PC-3 (cell line): Measurements from ENCODE around the gene COL6A1. TPM values are rescaled to one million over a fixed set of nuclear protein-coding genes. Genes with fewer than 3 reads are reported as not detected.

Source experiments
- ATAC-seq: fragments of 200-7000 bp; cut with Tn5 transposase; 2 replicates; pipeline ENCODE4 v1.9.1; 2020; ENCODE audit warnings: mild to moderate bottlenecking, moderate library complexity
- BruUV-seq: library from RNA; stranded (reverse); fragments of 400-500 nt; replicated peaks from 2 replicates; lab custom pipeline; 2021; lab: Mats Ljungman, UMichigan
- CTCF ChIA-PET: fragments of 300-600 bp; sonication (Branson Sonifier 250); formaldehyde crosslinking; loops from one replicate; lab custom pipeline; 2022; ENCODE audit warnings: antibody characterized with exemption; lab: Charles Lee
- POLR2A ChIA-PET: fragments of 300-600 bp; sonication (Branson Sonifier 250); formaldehyde crosslinking; loops from one replicate; lab custom pipeline; 2022; ENCODE audit warnings: antibody characterized with exemption; ENCODE audit not compliant: unreplicated experiment; lab: Charles Lee
- DNase-seq: peaks from one replicate; pipeline ENCODE4 v3.0.0-alpha.2; 2015
- H2AFZ ChIP-seq: fragments of 300-600 bp; sonication (generic); 2 replicates; pipeline ENCODE4 v1.6.0; 2016; ENCODE audit warnings: antibody characterized with exemption, low read length
- H3F3A ChIP-seq: fragments of 300-600 bp; sonication (generic); one replicate; pipeline ENCODE4 v1.6.0; 2017; ENCODE audit warnings: antibody characterized with exemption, low read length, control low read depth, mild to moderate bottlenecking; ENCODE audit not compliant: unreplicated experiment
- H3K27ac ChIP-seq: fragments of 300-600 bp; sonication (generic); 2 replicates; pipeline ENCODE4 v1.5.1; 2016; ENCODE audit warnings: mild to moderate bottlenecking, low read length
- H3K27me3 ChIP-seq: fragments of 300-600 bp; sonication (generic); 2 replicates; pipeline ENCODE4 v1.6.1; 2016; ENCODE audit warnings: low read length, mixed read lengths
- H3K36me3 ChIP-seq: fragments of 300-600 bp; sonication (generic); 2 replicates; pipeline ENCODE4 v1.6.1; 2016; ENCODE audit warnings: low read depth, mixed run types, low read length, mixed read lengths
- H3K4me1 ChIP-seq: fragments of 300-600 bp; sonication (generic); 2 replicates; pipeline ENCODE4 v1.5.1; 2016; ENCODE audit warnings: low read length; ENCODE audit not compliant: insufficient read depth
- H3K4me2 ChIP-seq: fragments of 300-600 bp; sonication (generic); 2 replicates; pipeline ENCODE4 v1.6.0; 2016; ENCODE audit warnings: low read length
- H3K4me3 ChIP-seq: fragments of 300-600 bp; sonication (generic); 2 replicates; pipeline ENCODE4 v1.5.1; 2016; ENCODE audit warnings: mild to moderate bottlenecking, low read length, mixed read lengths
- H3K79me2 ChIP-seq: fragments of 300-600 bp; sonication (generic); 2 replicates; pipeline ENCODE4 v1.6.1; 2017; ENCODE audit warnings: low read length, mixed read lengths
- H3K9ac ChIP-seq: fragments of 300-600 bp; sonication (generic); 2 replicates; pipeline ENCODE4 v1.6.0; 2016; ENCODE audit warnings: mild to moderate bottlenecking, low read length
- H3K9me2 ChIP-seq: fragments of 300-600 bp; sonication (generic); replicated peaks from 2 replicates; pipeline ENCODE4 v1.6.1; 2016; ENCODE audit warnings: mixed run types, low read length, mixed read lengths
- H3K9me3 ChIP-seq: fragments of 300-600 bp; sonication (generic); 2 replicates; pipeline ENCODE4 v1.6.1; 2016; ENCODE audit warnings: low read length, mixed read lengths
- H4K20me1 ChIP-seq: fragments of 300-600 bp; sonication (generic); 2 replicates; pipeline ENCODE4 v1.6.1; 2016; ENCODE audit warnings: low read length, mixed read lengths
- CTCF ChIP-seq: fragments of 300-600 bp; sonication (generic); conservative IDR thresholded peaks from 2 replicates; pipeline ENCODE4 v1.5.1; 2017; ENCODE audit warnings: antibody characterized with exemption, low read depth, mild to moderate bottlenecking, low read length
- EZH2 ChIP-seq: fragments of 300-600 bp; sonication (generic); IDR thresholded peaks from one replicate; pipeline ENCODE4 v1.6.1; 2017; ENCODE audit warnings: antibody characterized with exemption, mild to moderate bottlenecking, low read length; ENCODE audit not compliant: unreplicated experiment
- EZH2phosphoT487 ChIP-seq: fragments of 300-600 bp; sonication (generic); IDR thresholded peaks from 2 replicates; pipeline ENCODE4 v1.6.1; 2018; ENCODE audit warnings: mild to moderate bottlenecking, antibody characterized with exemption, low read length, borderline replicate concordance
- intact Hi-C: fragments of 100-400 bp; cut with micrococcal nuclease; formaldehyde crosslinking; loops from 2 replicates; pipeline ENCODE4 v1.9.0; 2023
- total RNA-seq: library from RNA; depleted of rRNA; stranded (reverse); fragments of >200 nt; gene quantifications from 2 replicates; pipeline ENCODE4 v1.2.3, GENCODE V29; 2014

Gene COL6A1
- total RNA-seq, 1 experiment from 2014 or later, result 487 TPM

GRCh38 chr21:45980271-45980670 lies 1.3 kb upstream of the COL6A1 start:
- intact Hi-C loops, result loop anchor here (5.0 kb wide), 1 partner anchor 72 kb away; no protein-coding TSS in a partner anchor
- Histone ChIP-seq H3K4me1 (peaks cover 46% of the 10 kb centered on the region), H3K9ac (peak overlapping the region; percentile 86; the same call in 1 of the 2 replicates), H3K9me2 (no peaks in the 10 kb centered on the region), H3K36me3 (peaks cover 12% of the 10 kb centered on the region), H3K27ac (peak overlapping the region; percentile 84), H3K9me3 (no peaks in the 10 kb centered on the region), H3K4me3 (no peak overlapping the region; the same call in 1 of the 2 replicates), H4K20me1 (peaks cover 22% of the 10 kb centered on the region), H3K4me2 (peak overlapping the region; percentile 92; the same call in 1 of the 2 replicates), H3K79me2 (peaks cover 47% of the 10 kb centered on the region), H2AFZ (no peak overlapping the region), H3F3A (peaks cover 4% of the 10 kb centered on the region), H3K27me3 (no peaks in the 10 kb centered on the region)
- ChIA-PET POLR2A (no interaction called here), CTCF (no interaction called here)
- ATAC-seq (no peak), DNase-seq (no peak)
- no peak for TF ChIP-seq CTCF
- TF ChIP-seq EZH2, result no peak
- no peak for TF ChIP-seq EZH2phosphoT487
- no TSS peak for BruUV-seq

GRCh38 chr21:45980697-45981096 lies 873 bp upstream of the COL6A1 start:
- POLR2A ChIA-PET, result interaction anchor here (0.5 to 0.7 kb wide), 2 partner anchors 19 to 264 kb away, joined by 5 to 8 read pairs; no protein-coding TSS in a partner anchor
- peak overlapping the region; percentile 71 for H3K4me3 ChIP-seq
- intact Hi-C loops, result loop anchor here (5.0 kb wide), 1 partner anchor 72 kb away; no protein-coding TSS in a partner anchor
- H3K9me3 ChIP-seq, result no peaks in the 10 kb centered on the region
- peak overlapping the region; percentile 84 for H3K27ac ChIP-seq
- H4K20me1 ChIP-seq, result peaks cover 22% of the 10 kb centered on the region
- no peak for TF ChIP-seq EZH2
- no peak for TF ChIP-seq EZH2phosphoT487
- no peak for TF ChIP-seq CTCF
- H3K4me1 ChIP-seq, result peaks cover 44% of the 10 kb centered on the region
- peak overlapping the region; percentile 92 for H3K4me2 ChIP-seq
- H3K36me3 ChIP-seq, result peaks cover 16% of the 10 kb centered on the region
- H3K9ac ChIP-seq, result peak overlapping the region; percentile 86
- H3K9me2 ChIP-seq, result no peaks in the 10 kb centered on the region
- H3K27me3 ChIP-seq, result no peaks in the 10 kb centered on the region
- no peak for DNase-seq
- ATAC-seq, result no peak
- H3K79me2 ChIP-seq, result peaks cover 51% of the 10 kb centered on the region
- H3F3A ChIP-seq, result peaks cover 4% of the 10 kb centered on the region
- H2AFZ ChIP-seq, result peak overlapping the region; percentile 63; the same call in 1 of the 2 replicates
- CTCF ChIA-PET, result interaction anchor here (0.6 kb wide), 1 partner anchor 656 kb away, joined by 3 read pairs; no protein-coding TSS in a partner anchor
- no TSS peak for BruUV-seq

GRCh38 chr21:45982092-45982757 lies 655 bp downstream of the COL6A1 start:
- H2AFZ ChIP-seq, result no peak overlapping the region
- TF ChIP-seq CTCF, result no peak
- no peak for TF ChIP-seq EZH2
- TF ChIP-seq EZH2phosphoT487, result no peak
- ATAC-seq, result peak; percentile 4; the same call in 1 of the 2 replicates
- H3K9ac ChIP-seq, result peak overlapping the region; percentile 98
- BruUV-seq, result TSS peak; percentile 38
- H3K27me3 ChIP-seq, result no peaks in the 10 kb centered on the region
- peak overlapping the region; percentile 61 for H3K27ac ChIP-seq
- peak overlapping the region; percentile 97 for H3K4me2 ChIP-seq
- H3K4me3 ChIP-seq, result peak overlapping the region; percentile 88
- no peaks in the 10 kb centered on the region for H3K9me3 ChIP-seq
- H3F3A ChIP-seq, result peaks cover 4% of the 10 kb centered on the region
- ChIA-PET POLR2A (no interaction called here), CTCF (interaction anchor here (2.0 kb wide), 1 partner anchor 9 kb away, joined by 7 read pairs; no protein-coding TSS in a partner anchor)
- peak; percentile 18 for DNase-seq
- peaks cover 44% of the 10 kb centered on the region for H3K4me1 ChIP-seq
- H3K36me3 ChIP-seq, result peaks cover 24% of the 10 kb centered on the region
- intact Hi-C loops, result loop anchor here (5.0 kb wide), 1 partner anchor 70 kb away; no protein-coding TSS in a partner anchor
- H3K9me2 ChIP-seq, result no peaks in the 10 kb centered on the region
- H3K79me2 ChIP-seq, result peaks cover 60% of the 10 kb centered on the region
- peaks cover 22% of the 10 kb centered on the region for H4K20me1 ChIP-seq
